Right lobe of liver (tissue), 4 donors: ENCODE results near the gene OR13A1.
"Not testable (repeated sequence)": the region's sequence is repeated elsewhere in the genome, so short reads cannot be mapped to it uniquely, and the experiment has no call there.

Source experiments
- POLR2A ChIP-seq: fragments of 450-650 bp; IDR thresholded peaks from one replicate; pipeline ENCODE4 v1.6.1; 2017; ENCODE audit warnings: antibody characterized with exemption, mild to moderate bottlenecking
- TF ChIP-seq, protein P1 (sequence below), 4 donors: fragments of 200-600 bp in 3 of 4; fragments of 450-650 bp in 1 of 4; IDR thresholded peaks; one replicate each; pipeline versions ENCODE4 v1.5.1 to v1.8.0; 2016 to 2022; ENCODE audit warnings: antibody characterized with exemption in 4 of 4, mild to moderate bottlenecking in 2 of 4
- donor health status: DM: no; HTN: no; CAD: no.
- donor health status: DM: no; HTN: no; CAD: no.
- donor health status: DM: no; HTN: yes; CAD: no.

DNA sequence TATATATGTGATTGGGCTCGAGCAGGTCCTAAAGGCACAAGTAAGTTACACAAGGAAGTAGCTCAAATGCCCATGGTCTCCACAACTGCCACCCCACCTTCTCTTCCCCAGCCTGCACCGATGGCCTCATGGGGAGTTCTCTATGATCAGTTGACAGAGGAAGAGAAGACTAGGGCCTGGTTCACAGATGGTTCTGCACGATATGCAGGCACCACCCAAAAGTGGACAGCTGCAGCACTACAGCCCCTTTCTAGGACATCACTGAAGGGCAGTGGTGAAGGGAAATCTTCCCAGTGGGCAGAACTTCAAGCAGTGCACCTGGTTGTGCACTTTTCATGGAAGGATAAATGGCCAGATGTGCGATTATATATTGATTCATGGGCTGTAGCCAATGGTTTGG, 25.0 kb upstream of the OR13A1 start:
- TF ChIP-seq, protein P1, sequence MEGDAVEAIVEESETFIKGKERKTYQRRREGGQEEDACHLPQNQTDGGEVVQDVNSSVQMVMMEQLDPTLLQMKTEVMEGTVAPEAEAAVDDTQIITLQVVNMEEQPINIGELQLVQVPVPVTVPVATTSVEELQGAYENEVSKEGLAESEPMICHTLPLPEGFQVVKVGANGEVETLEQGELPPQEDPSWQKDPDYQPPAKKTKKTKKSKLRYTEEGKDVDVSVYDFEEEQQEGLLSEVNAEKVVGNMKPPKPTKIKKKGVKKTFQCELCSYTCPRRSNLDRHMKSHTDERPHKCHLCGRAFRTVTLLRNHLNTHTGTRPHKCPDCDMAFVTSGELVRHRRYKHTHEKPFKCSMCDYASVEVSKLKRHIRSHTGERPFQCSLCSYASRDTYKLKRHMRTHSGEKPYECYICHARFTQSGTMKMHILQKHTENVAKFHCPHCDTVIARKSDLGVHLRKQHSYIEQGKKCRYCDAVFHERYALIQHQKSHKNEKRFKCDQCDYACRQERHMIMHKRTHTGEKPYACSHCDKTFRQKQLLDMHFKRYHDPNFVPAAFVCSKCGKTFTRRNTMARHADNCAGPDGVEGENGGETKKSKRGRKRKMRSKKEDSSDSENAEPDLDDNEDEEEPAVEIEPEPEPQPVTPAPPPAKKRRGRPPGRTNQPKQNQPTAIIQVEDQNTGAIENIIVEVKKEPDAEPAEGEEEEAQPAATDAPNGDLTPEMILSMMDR (IDR thresholded peaks at IDR 0.05) = not testable (repeated sequence)
- TF ChIP-seq POLR2A = not testable (repeated sequence)
